GM12891 (cell line): ENCODE measurements around the gene PTPN14.

ENCODE experiments used
- PAX5 ChIP-seq: IDR thresholded peaks from 2 replicates; pipeline ENCODE4 v1.6.1; 2011; ENCODE audit warnings: low read length, moderate library complexity, mild to moderate bottlenecking; ENCODE audit not compliant: insufficient read depth, severe bottlenecking
- POLR2A ChIP-seq: IDR thresholded peaks from 2 replicates; pipeline ENCODE4 v1.6.1; 2011; ENCODE audit warnings: low read depth, low read length, control low read depth
- TAF1 ChIP-seq: IDR thresholded peaks from 2 replicates; pipeline ENCODE4 v1.6.1; 2011; ENCODE audit warnings: low read depth, low read length, control low read depth

- TF ChIP-seq TAF1 (no peak), POLR2A (no peak), PAX5 (no peak)
Measured at GRCh38 chr1:214548988-214549387, 2.4 kb downstream of the PTPN14 start.
